Spleen (tissue), 7 donors: ENCODE results near the gene CEP112.

Source experiments
- POLR2A ChIP-seq, 3 donors: fragments of 450-650 bp; IDR thresholded peaks; one replicate each; pipeline ENCODE4 v1.5.1; 2017; ENCODE audit warnings: antibody characterized with exemption in 3 of 3, mild to moderate bottlenecking in 1 of 3
- POLR2AphosphoS5 ChIP-seq, 3 donors: sonication (generic); formaldehyde crosslinking; IDR thresholded peaks; one replicate each; pipeline ENCODE4 v1.5.1; 2017; ENCODE audit warnings: antibody characterized with exemption in 3 of 3
- TF ChIP-seq, protein P1 (sequence below), 11 experiments: fragments of 200-600 bp in 7 of 11; fragments of 450-650 bp in 4 of 11; sonication (generic) in 4 of 11; IDR thresholded peaks in 8 of 11; conservative IDR thresholded peaks in 3 of 11; 1 replicate in 7 of 11; 2 replicates in 4 of 11; pipeline versions ENCODE4 v1.4.0 to v1.8.0; 2016 to 2021; ENCODE audit warnings: antibody characterized with exemption in 11 of 11, inconsistent platforms in 4 of 11, mild to moderate bottlenecking in 1 of 11
- donor health status: DM: no; HTN: no; CAD: no; lungs with moderate emphysema.
- donor health status: DM: no; HTN: no; CAD: no.
- donor health status: DM: no; HTN: no; CAD: no.

DNA sequence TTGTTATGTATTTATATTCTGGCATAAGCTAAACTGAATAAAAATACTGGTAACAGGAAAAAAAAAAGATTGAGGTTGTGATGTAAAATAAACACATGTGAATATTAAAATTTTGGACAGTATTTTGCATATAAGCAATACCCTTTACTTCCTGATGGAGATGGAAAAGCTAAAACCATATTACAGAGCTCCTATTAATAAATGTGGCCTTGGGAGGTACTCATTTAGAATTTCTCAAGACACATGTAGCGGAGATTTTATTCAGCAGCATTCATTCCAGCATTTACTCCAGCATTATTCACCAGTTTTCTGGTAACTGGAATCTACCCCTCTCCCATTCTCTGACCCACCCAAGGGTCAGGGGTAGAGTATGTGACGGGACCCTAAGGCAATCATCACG, 536.2 kb downstream of the CEP112 start:
- TF ChIP-seq, protein P1, sequence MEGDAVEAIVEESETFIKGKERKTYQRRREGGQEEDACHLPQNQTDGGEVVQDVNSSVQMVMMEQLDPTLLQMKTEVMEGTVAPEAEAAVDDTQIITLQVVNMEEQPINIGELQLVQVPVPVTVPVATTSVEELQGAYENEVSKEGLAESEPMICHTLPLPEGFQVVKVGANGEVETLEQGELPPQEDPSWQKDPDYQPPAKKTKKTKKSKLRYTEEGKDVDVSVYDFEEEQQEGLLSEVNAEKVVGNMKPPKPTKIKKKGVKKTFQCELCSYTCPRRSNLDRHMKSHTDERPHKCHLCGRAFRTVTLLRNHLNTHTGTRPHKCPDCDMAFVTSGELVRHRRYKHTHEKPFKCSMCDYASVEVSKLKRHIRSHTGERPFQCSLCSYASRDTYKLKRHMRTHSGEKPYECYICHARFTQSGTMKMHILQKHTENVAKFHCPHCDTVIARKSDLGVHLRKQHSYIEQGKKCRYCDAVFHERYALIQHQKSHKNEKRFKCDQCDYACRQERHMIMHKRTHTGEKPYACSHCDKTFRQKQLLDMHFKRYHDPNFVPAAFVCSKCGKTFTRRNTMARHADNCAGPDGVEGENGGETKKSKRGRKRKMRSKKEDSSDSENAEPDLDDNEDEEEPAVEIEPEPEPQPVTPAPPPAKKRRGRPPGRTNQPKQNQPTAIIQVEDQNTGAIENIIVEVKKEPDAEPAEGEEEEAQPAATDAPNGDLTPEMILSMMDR (IDR thresholded peaks at IDR 0.05 in 8 of 11, conservative IDR thresholded peaks at IDR 0.05 in 3 of 11): no peak
- no peak for TF ChIP-seq POLR2AphosphoS5 (IDR thresholded peaks at IDR 0.05)
- TF ChIP-seq POLR2A (IDR thresholded peaks at IDR 0.05): no peak
